Measurements from ENCODE around the gene EGR2.

EGR2 gene

DNA sequence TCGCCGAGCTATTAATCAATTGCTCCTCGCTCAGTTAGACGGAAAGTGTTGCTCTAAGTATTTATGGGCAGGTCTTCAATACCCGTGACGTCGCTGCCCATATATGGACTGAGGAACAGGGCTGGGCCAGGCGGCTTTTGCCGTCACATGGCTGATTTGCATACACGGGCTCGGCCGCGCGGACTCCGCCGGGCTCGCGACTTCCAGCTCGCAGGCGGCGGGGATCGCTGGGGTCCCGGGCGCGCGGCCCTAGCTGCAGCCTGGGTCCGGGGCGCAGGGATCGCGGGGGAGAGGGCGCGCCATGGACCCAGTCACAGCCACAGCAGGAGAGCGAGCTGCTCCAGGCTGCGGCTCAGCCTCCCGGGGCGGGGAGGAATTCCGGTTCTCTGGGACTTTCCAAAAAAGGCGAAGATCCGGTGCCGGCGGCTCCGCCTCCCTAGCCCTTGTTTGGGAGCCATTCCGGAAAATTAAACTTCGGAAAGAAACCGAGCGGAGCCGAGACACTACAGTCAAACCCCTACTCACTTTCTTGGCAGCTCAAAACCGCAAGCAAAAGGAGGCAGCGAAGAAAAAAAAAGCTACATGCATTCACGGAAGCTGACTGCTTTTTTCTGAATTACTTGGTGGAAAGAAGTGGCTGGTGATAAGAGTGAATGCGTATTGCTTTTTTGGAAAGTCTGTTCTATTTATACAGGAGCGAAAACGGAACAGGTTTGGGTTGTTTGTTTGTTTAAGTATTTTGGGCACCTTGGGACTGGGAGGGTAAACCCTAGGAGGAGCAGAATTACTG lies at the start of gene EGR2:
Gene EGR2, minus strand, starts transcription at position 36 of the 790 bp plus-strand sequence. CDS start 337 bp downstream, outside the sequence.
- Histone ChIP-seq H3K4me3 (peak within 1 kb of the TSS; percentile 69 to 95 (median 78)), H3K27me3 (peaks cover 6 to 65% (median 57%) of the 10 kb centered on the region in 11 experiments), H3K4me1 (peaks cover 33 to 58% (median 47%) of the 10 kb centered on the region in 10 experiments), H3K4me2 (peak within 1 kb of the TSS; percentile 92 to 100 (median 98)), H3K27ac (peak within 1 kb of the TSS; percentile 78 to 94 (median 87)), H4K20me1 (peaks cover 34 to 46% (median 43%) of the 10 kb centered on the region in 11 experiments; a peak in 21 of 22 replicates), H3K9ac (peak within 1 kb of the TSS; percentile 75 to 96 (median 86)), H3K36me3 (peaks cover 0 to 31% (median 22%) of the 10 kb centered on the region in 11 experiments; a peak in 20 of 22 replicates), H3K9me3 (replicated peaks in 1 of 11) (peaks cover 0 to 10% (median 0%) of the 10 kb centered on the region in 11 experiments; a peak in 2 of 22 replicates)
- TF ChIP-seq Cebpa-rat (IDR thresholded peaks at IDR 0.05): no peak

DNA sequence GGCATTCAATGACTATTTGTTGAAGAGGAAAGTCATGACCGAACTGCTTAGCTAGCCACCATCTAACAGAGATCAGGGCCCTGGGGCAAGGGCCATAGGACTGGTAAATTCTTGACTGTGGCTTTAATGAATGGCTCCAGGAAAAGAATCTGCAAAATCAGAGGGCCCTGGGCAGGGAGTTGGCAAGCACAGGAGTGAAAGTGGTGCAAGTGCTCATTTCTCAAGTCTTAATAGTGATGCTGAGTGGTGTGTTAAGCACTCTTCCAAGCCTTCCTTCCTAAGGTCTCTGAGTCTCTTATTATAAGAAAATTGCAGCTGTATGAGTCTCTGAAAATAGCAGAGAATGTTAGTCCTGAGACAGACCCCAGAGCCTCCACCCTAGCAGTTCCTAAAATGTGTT lies 46.3 kb upstream of the EGR2 start:
- H3K27ac ChIP-seq: peak overlapping the region in 9 of 11 experiments; percentile 58 to 93 (median 85); a peak in 15 of 22 replicates
- H4K20me1 ChIP-seq: no peaks in the 10 kb centered on the region
- H3K4me1 ChIP-seq: peaks cover 24 to 85% (median 45%) of the 10 kb centered on the region in 10 experiments
- H3K4me2 ChIP-seq: peak overlapping the region in 8 of 11 experiments; percentile 57 to 89 (median 72); a peak in 13 of 22 replicates
- no peak overlapping the region for H3K4me3 ChIP-seq
- no peaks in the 10 kb centered on the region for H3K36me3 ChIP-seq
- peaks cover 0 to 9% (median 4%) of the 10 kb centered on the region in 11 experiments; a peak in 8 of 22 replicates for H3K9me3 ChIP-seq (replicated peaks in 1 of 11)
- H3K9ac ChIP-seq: no peak overlapping the region
- H3K27me3 ChIP-seq: no peaks in the 10 kb centered on the region
- no peak for TF ChIP-seq Cebpa-rat (IDR thresholded peaks at IDR 0.05)

DNA sequence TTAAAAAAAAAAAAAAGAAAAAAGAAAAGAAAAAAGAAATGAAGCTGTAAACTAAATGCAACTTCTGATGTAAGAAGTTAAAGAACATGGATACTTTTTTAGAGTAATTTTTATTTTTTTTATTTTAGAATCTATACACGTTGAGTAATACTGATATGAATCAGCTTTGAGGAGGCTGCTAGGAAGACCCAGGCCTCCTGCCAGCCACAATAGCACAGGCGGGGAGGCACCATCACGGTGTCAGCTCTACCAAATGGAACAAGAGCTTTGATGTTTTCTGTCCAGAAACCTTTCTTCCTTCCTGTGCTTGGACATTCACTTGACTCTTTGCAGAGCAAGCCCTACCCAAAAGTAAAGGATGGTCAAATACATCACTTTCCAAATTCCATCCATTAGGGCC lies 45.3 kb upstream of the EGR2 start:
- Histone ChIP-seq H3K27ac (peak overlapping the region in 9 of 11 experiments; percentile 58 to 93 (median 85); a peak in 18 of 22 replicates), H3K4me3 (peak overlapping the region in 1 of 10 experiments; percentile 8; a peak in 1 of 20 replicates), H4K20me1 (no peaks in the 10 kb centered on the region), H3K27me3 (no peaks in the 10 kb centered on the region), H3K4me2 (peak overlapping the region; percentile 45 to 89 (median 68); a peak in 20 of 22 replicates), H3K36me3 (no peaks in the 10 kb centered on the region), H3K9me3 (replicated peaks in 1 of 11) (peaks cover 0 to 9% (median 4%) of the 10 kb centered on the region in 11 experiments; a peak in 8 of 22 replicates), H3K9ac (peak overlapping the region in 7 of 11 experiments; percentile 34 to 74 (median 64); a peak in 13 of 22 replicates), H3K4me1 (peaks cover 18 to 77% (median 37%) of the 10 kb centered on the region in 10 experiments)
- TF ChIP-seq Cebpa-rat (IDR thresholded peaks at IDR 0.05): no peak

DNA sequence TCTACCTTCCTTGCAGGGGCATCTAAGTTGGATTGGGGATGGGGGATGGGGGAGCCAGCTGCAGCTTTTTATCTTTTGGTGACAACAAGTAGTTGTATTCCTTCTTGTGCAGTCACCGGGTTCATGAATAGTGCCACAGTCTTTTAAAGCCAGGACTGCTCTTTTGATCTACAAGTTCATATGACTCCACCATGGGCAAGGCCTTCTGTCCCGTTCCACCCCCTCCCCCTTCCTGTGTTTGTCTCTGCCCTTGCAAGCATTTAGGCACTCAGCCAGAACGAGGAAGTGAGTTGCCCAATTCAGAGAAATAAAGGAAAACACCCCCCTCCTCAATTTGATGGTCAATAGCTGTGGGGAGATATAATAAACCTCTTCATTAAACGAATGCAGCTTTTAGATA lies 44.8 kb upstream of the EGR2 start:
- peak in 9 of 11 experiments; percentile 64 to 97 (median 92); a peak in 17 of 22 replicates for TF ChIP-seq Cebpa-rat (IDR thresholded peaks at IDR 0.05)
- no peaks in the 10 kb centered on the region for H3K27me3 ChIP-seq
- peaks cover 18 to 74% (median 38%) of the 10 kb centered on the region in 10 experiments for H3K4me1 ChIP-seq
- H3K4me3 ChIP-seq: peak overlapping the region in 4 of 10 experiments; percentile 1 to 37 (median 20); a peak in 4 of 20 replicates
- H3K9ac ChIP-seq: peak overlapping the region in 8 of 11 experiments; percentile 34 to 74 (median 64); a peak in 16 of 22 replicates
- H3K36me3 ChIP-seq: no peaks in the 10 kb centered on the region
- H3K27ac ChIP-seq: peak overlapping the region in 9 of 11 experiments; percentile 58 to 93 (median 85); a peak in 19 of 22 replicates
- peaks cover 0 to 9% (median 4%) of the 10 kb centered on the region in 11 experiments; a peak in 8 of 22 replicates for H3K9me3 ChIP-seq (replicated peaks in 1 of 11)
- no peaks in the 10 kb centered on the region for H4K20me1 ChIP-seq
- H3K4me2 ChIP-seq: peak overlapping the region; percentile 45 to 89 (median 68)

DNA sequence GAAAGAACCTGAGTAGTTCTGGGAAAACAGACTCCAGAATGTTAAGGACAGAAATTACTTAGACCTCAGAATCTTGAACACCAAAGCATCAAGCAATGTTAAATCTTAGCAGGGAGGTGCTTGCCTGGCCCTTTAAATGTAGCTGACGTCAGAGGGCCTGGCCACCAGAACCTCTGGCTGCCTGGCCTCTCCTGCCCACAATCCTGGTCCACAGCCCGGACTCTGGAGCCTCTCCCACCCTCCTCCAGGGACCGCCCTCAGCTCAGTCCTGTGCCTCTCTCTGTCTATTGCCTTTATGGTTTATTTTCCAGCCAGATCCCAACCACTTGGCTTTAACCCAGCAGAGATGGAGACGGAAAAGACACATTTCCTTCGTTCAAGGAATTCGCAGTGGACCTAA lies 42.2 kb upstream of the EGR2 start:
- no peak overlapping the region for H3K4me3 ChIP-seq
- H4K20me1 ChIP-seq: no peaks in the 10 kb centered on the region
- no peak for TF ChIP-seq Cebpa-rat (IDR thresholded peaks at IDR 0.05)
- peaks cover 33 to 79% (median 51%) of the 10 kb centered on the region in 10 experiments for H3K4me1 ChIP-seq
- H3K9ac ChIP-seq: no peak overlapping the region
- H3K36me3 ChIP-seq: no peaks in the 10 kb centered on the region
- no peaks in the 10 kb centered on the region for H3K27me3 ChIP-seq
- peaks cover 0 to 9% (median 4%) of the 10 kb centered on the region in 11 experiments; a peak in 8 of 22 replicates for H3K9me3 ChIP-seq (replicated peaks in 1 of 11)
- H3K27ac ChIP-seq: peak overlapping the region in 6 of 11 experiments; percentile 28 to 93 (median 42); a peak in 9 of 22 replicates
- peak overlapping the region in 2 of 11 experiments; percentile 68 to 89; a peak in 4 of 22 replicates for H3K4me2 ChIP-seq

DNA sequence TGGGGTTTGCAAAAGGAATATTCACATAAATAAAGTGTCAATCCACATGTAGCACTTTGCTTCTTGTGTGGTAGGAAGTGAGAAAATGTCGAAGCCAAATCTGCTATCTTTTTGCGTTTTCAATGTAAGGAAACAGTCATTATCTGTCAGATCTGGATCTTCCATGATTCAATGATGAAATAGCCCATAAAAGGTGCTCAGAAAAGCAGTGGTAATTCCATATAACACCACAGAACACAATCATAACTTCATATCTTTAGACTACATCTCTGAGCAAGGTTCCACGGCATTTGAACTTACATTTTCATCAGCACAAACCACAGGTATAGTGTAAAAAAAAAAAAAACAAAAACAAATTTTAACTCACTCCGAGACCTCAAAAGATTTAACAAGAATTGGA lies 39.9 kb upstream of the EGR2 start:
- H3K27me3 ChIP-seq: no peaks in the 10 kb centered on the region
- H3K36me3 ChIP-seq: no peaks in the 10 kb centered on the region
- TF ChIP-seq Cebpa-rat (IDR thresholded peaks at IDR 0.05): no peak
- H3K9me3 ChIP-seq (replicated peaks in 1 of 11): peaks cover 0 to 9% (median 4%) of the 10 kb centered on the region in 11 experiments; a peak in 8 of 22 replicates
- H3K4me3 ChIP-seq: no peak overlapping the region
- no peak overlapping the region for H3K9ac ChIP-seq
- H3K4me1 ChIP-seq: peaks cover 45 to 79% (median 57%) of the 10 kb centered on the region in 10 experiments
- H3K4me2 ChIP-seq: peak overlapping the region in 1 of 11 experiments; percentile 92; a peak in 1 of 22 replicates
- no peaks in the 10 kb centered on the region for H4K20me1 ChIP-seq
- no peak overlapping the region for H3K27ac ChIP-seq

DNA sequence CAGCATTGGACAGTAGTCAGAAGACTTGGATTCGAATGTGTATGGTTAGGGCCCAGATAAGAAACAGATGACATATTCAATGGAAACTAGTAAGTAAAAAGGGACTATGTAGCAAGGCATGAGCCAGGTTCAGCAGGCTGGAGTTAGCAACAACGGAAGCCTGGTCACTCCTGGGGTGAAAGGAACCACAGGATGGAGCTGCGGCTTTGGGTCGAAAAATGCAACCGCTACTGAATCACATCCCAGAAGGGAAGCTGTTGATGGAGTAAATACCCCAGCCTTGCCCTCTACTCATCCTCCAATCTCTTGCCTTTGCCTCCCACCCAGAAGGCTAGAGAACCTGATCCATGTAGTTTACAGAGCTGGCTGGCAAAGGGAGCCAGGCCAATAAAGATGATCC lies 37.5 kb upstream of the EGR2 start:
- Histone ChIP-seq H3K4me1 (peaks cover 38 to 67% (median 49%) of the 10 kb centered on the region in 10 experiments), H4K20me1 (no peaks in the 10 kb centered on the region), H3K36me3 (no peaks in the 10 kb centered on the region), H3K27me3 (no peaks in the 10 kb centered on the region), H3K4me2 (peak overlapping the region; percentile 56 to 96 (median 78)), H3K9ac (peak overlapping the region in 9 of 11 experiments; percentile 18 to 67 (median 56); a peak in 16 of 22 replicates), H3K27ac (peak overlapping the region in 10 of 11 experiments; percentile 11 to 82 (median 77); a peak in 18 of 22 replicates), H3K4me3 (peak overlapping the region in 1 of 10 experiments; percentile 20; a peak in 2 of 20 replicates), H3K9me3 (replicated peaks in 1 of 11) (peaks cover 0 to 12% (median 1%) of the 10 kb centered on the region in 11 experiments; a peak in 11 of 22 replicates)
- peak in 5 of 11 experiments; percentile 13 to 74 (median 46); a peak in 4 of 22 replicates for TF ChIP-seq Cebpa-rat (IDR thresholded peaks at IDR 0.05)

DNA sequence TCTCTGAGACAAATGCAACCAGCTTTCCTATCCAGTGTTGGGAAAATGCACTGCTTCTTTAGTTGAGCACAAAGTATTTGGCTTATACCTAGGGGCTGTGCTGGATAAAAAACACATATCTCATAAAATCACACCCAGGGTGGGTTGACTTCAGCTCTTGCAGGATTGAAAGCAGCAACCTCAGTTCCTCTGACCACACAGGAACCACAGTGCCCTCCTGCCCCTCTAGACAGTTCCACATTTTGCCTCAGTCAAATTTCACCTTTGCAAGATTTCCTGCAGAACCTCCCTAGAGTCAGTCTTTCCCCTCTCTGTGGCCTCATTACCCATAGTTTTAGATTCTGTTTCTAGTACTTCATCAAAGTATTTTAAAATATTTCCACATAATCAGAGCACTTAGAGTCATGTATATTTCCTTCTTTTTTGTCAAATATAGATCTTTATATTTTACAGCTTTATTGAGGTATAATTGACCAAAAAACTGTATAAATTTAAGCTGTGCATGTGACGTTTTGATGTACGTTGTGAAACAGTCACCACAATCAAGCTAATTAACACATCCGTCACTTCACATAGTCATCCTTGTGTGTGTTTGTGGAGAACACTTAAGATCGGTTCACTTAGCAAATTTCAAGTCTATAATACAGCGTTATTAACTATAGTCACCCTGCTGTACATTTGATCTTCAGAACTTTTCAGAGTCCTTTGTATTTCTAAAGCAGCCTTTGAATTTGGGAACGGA lies 37.0 kb upstream of the EGR2 start:
- TF ChIP-seq Cebpa-rat (IDR thresholded peaks at IDR 0.05): peak in 2 of 11 experiments; percentile 42 to 83; a peak in 2 of 22 replicates
- peaks cover 38 to 61% (median 49%) of the 10 kb centered on the region in 10 experiments for H3K4me1 ChIP-seq
- H3K27ac ChIP-seq: peak overlapping the region in 9 of 11 experiments; percentile 60 to 82 (median 78); a peak in 18 of 22 replicates

More for the DNA sequence above, 37.0 kb upstream of the EGR2 start:
- H4K20me1 ChIP-seq: no peaks in the 10 kb centered on the region
- peaks cover 4 to 17% (median 7%) of the 10 kb centered on the region in 11 experiments for H3K9me3 ChIP-seq (replicated peaks in 1 of 11)
- peak overlapping the region in 9 of 11 experiments; percentile 18 to 67 (median 56); a peak in 17 of 22 replicates for H3K9ac ChIP-seq
- no peaks in the 10 kb centered on the region for H3K36me3 ChIP-seq
- H3K4me2 ChIP-seq: peak overlapping the region; percentile 56 to 96 (median 78)
- peak overlapping the region in 3 of 10 experiments; percentile 20 to 46 (median 40); a peak in 4 of 20 replicates for H3K4me3 ChIP-seq
- no peaks in the 10 kb centered on the region for H3K27me3 ChIP-seq
